Measurements from ENCODE around the gene COL8A1. TPM values are rescaled to one million over a fixed set of nuclear protein-coding genes. Genes with fewer than 3 reads are reported as not detected.

COL8A1 gene
- total RNA-seq, 2 experiments from 2014 or later: 0.07 TPM; not detected in 1

- H3K27me3 Mint-ChIP-seq: no peaks in the 10 kb centered on the region
- POLR2A ChIA-PET: no interaction called here
- H3K36me3 Mint-ChIP-seq (ENCODE audit: low read depth): no peaks in the 10 kb centered on the region
- no peaks in the 10 kb centered on the region for H3K9me3 Mint-ChIP-seq
- CTCF ChIA-PET: interaction anchor here (1.4 kb wide), 1 partner anchor 408 kb away, joined by 3 read pairs; no protein-coding TSS in a partner anchor
- H3K27ac Mint-ChIP-seq: no peak overlapping the region
- no peak for DNase-seq
- H3K4me3 Mint-ChIP-seq: no peak overlapping the region
- H3K4me1 Mint-ChIP-seq: peaks cover 4% of the 10 kb centered on the region
Observed at GRCh38 chr3:99845999-99846398, 207.6 kb downstream of the COL8A1 start.

DNA sequence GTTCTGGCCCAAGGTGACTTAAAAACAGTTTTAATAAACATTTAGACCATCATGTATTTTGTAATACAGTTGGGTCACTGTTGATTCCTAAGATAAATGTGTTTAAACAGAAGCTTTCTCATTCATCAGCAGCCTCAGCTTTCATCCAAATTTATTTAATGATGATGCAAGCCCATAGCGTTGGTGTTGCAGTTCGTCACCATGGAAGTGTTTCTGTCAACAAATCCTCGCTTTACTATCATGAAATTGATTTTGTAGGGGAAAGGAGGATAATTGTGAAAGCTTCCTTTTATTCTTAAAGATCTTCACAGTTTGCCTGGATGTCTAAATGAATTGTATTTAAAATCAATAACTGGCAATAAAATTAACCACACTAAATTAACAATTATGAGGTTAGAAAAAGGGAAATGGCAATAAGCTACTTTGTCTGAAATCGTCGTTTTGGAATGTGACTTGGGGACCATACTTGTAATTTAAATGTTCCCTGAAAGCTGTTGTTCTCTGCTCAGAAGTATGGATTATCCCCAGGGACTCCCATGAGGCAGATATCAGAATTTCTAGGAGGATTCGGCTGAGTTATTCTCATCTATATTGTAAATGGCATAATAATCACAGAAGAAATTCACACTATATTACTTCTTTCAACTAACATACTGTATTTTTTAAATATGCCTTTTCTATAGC is 208.2 kb downstream of the COL8A1 start:
- ChIA-PET POLR2A (interaction anchor here (0.6 kb wide), 1 partner anchor 753 kb away, joined by 3 read pairs; no protein-coding TSS in a partner anchor), CTCF (interaction anchor here (1.2 to 1.4 kb wide), 2 partner anchors 181 to 408 kb away, joined by 3 read pairs; no protein-coding TSS in a partner anchor)
- no peaks in the 10 kb centered on the region for H3K27me3 Mint-ChIP-seq
- no peaks in the 10 kb centered on the region for H3K36me3 Mint-ChIP-seq (ENCODE audit: low read depth)
- no peak overlapping the region for H3K27ac Mint-ChIP-seq
- H3K4me1 Mint-ChIP-seq: peaks cover 4% of the 10 kb centered on the region
- no peaks in the 10 kb centered on the region for H3K9me3 Mint-ChIP-seq
- DNase-seq: no peak
- no peak overlapping the region for H3K4me3 Mint-ChIP-seq

DNA sequence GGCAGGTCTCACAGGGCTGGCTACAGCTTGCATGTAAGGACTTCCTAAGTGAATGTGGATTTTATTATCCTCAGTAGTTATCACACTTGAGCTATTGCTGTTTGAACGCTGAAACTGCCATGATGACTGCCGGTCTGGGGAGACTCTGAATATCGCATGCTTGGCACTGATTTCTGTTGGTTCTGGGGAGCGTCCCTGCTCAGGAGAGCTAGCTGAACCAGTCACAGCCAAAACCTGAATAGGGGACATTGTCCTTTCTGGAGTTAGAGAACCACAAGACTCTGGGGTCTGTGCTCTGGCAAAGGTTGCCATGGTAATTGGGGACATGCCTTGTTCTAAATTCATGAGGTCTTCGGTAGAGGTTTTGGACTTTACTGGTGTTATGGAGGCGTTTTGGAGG is 210.0 kb downstream of the COL8A1 start:
- no peak overlapping the region for H3K4me3 Mint-ChIP-seq
- DNase-seq: no peak
- H3K9me3 Mint-ChIP-seq: no peaks in the 10 kb centered on the region
- POLR2A ChIA-PET: no interaction called here
- no peaks in the 10 kb centered on the region for H3K27me3 Mint-ChIP-seq
- CTCF ChIA-PET: no interaction called here
- peaks cover 4% of the 10 kb centered on the region for H3K4me1 Mint-ChIP-seq
- no peaks in the 10 kb centered on the region for H3K36me3 Mint-ChIP-seq (ENCODE audit: low read depth)
- H3K27ac Mint-ChIP-seq: no peak overlapping the region

Other genes with a start within 250 kb of the COL8A1 start
- 10 to 100 TPM; 34.8 to 37.2 TPM for gene CMSS1, start 179.3 kb downstream of the COL8A1 start, total RNA-seq